Iris pigment epithelial cell (primary cell): ENCODE measurements around the gene DSPP.
"Not testable (repeated sequence)": the region's sequence is repeated elsewhere in the genome, so short reads cannot be mapped to it uniquely, and the experiment has no call there.

Experiments
- DNase-seq: peaks from one replicate; pipeline ENCODE4 v3.0.0-alpha.2; 2011; ENCODE audit warnings: low read depth

Gene DSPP

GRCh38 chr4:87608229-87608628 is at the start of gene DSPP:
Gene DSPP, plus strand, starts transcription at chr4:87608529. Its CDS starts 2,380 bp downstream, at chr4:87610909.
- DNase-seq = no peak

- DNase-seq = no peak
Measured at GRCh38 chr4:87559090-87559837, 49.1 kb upstream of the DSPP start.

GRCh38 chr4:87560802-87561201 is 47.5 kb upstream of the DSPP start:
- no peak for DNase-seq

GRCh38 chr4:87565746-87566145 is 42.6 kb upstream of the DSPP start:
- DNase-seq = no peak

GRCh38 chr4:87566276-87566675 is 42.1 kb upstream of the DSPP start:
- DNase-seq = no peak

GRCh38 chr4:87567191-87567590 is 41.1 kb upstream of the DSPP start:
- DNase-seq = no peak

GRCh38 chr4:87570290-87570805 is 38.0 kb upstream of the DSPP start:
- no peak for DNase-seq

GRCh38 chr4:87574376-87574775 is 34.0 kb upstream of the DSPP start:
- DNase-seq = not testable (repeated sequence)

- DNase-seq = peak; percentile 62
Measured at GRCh38 chr4:87574996-87575395, 33.3 kb upstream of the DSPP start.

- DNase-seq = no peak
Measured at GRCh38 chr4:87575408-87575807, 32.9 kb upstream of the DSPP start.

GRCh38 chr4:87575983-87576382 is 32.3 kb upstream of the DSPP start:
- DNase-seq = no peak

- no peak for DNase-seq
Measured at GRCh38 chr4:87579478-87579877, 28.9 kb upstream of the DSPP start.

GRCh38 chr4:87580057-87580456 is 28.3 kb upstream of the DSPP start:
- no peak for DNase-seq

GRCh38 chr4:87584222-87584908 is 24.0 kb upstream of the DSPP start:
- no peak for DNase-seq

- DNase-seq = peak; percentile 98
Measured at GRCh38 chr4:87589531-87589930, 18.8 kb upstream of the DSPP start.

- no peak for DNase-seq
Measured at GRCh38 chr4:87592124-87592523, 16.2 kb upstream of the DSPP start.

GRCh38 chr4:87601361-87601760 is 7.0 kb upstream of the DSPP start:
- DNase-seq = no peak

- DNase-seq = no peak
Measured at GRCh38 chr4:87614292-87614890, 6.1 kb downstream of the DSPP start.

- no peak for DNase-seq
Measured at GRCh38 chr4:87616268-87616667, 7.9 kb downstream of the DSPP start.

GRCh38 chr4:87620086-87620485 is 11.8 kb downstream of the DSPP start:
- DNase-seq = no peak

GRCh38 chr4:87620491-87620890 is 12.2 kb downstream of the DSPP start:
- no peak for DNase-seq

GRCh38 chr4:87622303-87622702 is 14.0 kb downstream of the DSPP start:
- no peak for DNase-seq

- no peak for DNase-seq
Measured at GRCh38 chr4:87624698-87625097, 16.4 kb downstream of the DSPP start.
